ENCODE results near the gene CDKAL1. TPM values are rescaled to one million over a fixed set of nuclear protein-coding genes. Genes with fewer than 3 reads are reported as not detected.

CDKAL1 gene
- total RNA-seq, 1 experiment from 2014 or later, result 20.6 TPM

DNA sequence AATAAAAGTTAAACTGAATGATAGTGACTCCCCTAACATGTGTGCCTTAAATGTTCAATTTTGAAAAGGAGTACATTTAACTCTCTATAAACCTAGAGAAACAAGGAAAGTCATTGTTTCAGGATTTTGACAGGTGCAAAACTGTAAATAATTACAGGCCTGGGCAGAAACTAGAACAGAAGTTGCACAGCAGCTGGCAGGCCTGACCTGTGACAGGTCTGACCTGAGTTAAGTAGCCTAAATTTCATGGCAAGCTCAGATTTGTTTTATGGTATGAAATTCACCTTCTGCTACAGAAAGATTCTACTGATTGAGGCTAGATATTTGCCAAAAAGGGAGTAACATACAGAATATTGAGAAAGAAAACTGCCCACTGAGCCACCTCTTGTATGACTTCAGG lies 166.1 kb downstream of the CDKAL1 start (continued):
- TF ChIP-seq IRF2 (CRISPR knock-in tag; IDR thresholded peaks at IDR 0.05; ENCODE audit: borderline replicate concordance, low read depth) (no peak), SMAD4 (CRISPR knock-in tag; IDR thresholded peaks at IDR 0.05) (no peak), USF1 (CRISPR knock-in tag; IDR thresholded peaks at IDR 0.05) (no peak), ZSCAN18 (CRISPR knock-in tag; IDR thresholded peaks at IDR 0.05) (no peak), ETV6 (CRISPR knock-in tag; IDR thresholded peaks at IDR 0.05) (no peak), SMAD3 (CRISPR knock-in tag; IDR thresholded peaks at IDR 0.05; ENCODE audit: borderline replicate concordance) (no peak)
- TF ChIP-seq, protein P1, sequence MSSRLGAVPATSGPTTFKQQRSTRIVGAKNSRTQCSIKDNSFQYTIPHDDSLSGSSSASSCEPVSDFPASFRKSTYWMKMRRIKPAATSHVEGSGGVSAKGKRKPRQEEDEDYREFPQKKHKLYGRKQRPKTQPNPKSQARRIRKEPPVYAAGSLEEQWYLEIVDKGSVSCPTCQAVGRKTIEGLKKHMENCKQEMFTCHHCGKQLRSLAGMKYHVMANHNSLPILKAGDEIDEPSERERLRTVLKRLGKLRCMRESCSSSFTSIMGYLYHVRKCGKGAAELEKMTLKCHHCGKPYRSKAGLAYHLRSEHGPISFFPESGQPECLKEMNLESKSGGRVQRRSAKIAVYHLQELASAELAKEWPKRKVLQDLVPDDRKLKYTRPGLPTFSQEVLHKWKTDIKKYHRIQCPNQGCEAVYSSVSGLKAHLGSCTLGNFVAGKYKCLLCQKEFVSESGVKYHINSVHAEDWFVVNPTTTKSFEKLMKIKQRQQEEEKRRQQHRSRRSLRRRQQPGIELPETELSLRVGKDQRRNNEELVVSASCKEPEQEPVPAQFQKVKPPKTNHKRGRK (CRISPR knock-in tag; IDR thresholded peaks at IDR 0.05; ENCODE audit: borderline replicate concordance), result no peak
- TF ChIP-seq, protein P2, sequence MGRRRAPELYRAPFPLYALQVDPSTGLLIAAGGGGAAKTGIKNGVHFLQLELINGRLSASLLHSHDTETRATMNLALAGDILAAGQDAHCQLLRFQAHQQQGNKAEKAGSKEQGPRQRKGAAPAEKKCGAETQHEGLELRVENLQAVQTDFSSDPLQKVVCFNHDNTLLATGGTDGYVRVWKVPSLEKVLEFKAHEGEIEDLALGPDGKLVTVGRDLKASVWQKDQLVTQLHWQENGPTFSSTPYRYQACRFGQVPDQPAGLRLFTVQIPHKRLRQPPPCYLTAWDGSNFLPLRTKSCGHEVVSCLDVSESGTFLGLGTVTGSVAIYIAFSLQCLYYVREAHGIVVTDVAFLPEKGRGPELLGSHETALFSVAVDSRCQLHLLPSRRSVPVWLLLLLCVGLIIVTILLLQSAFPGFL (CRISPR knock-in tag; IDR thresholded peaks at IDR 0.05; ENCODE audit: borderline replicate concordance), result no peak
- TF ChIP-seq, protein P3, sequence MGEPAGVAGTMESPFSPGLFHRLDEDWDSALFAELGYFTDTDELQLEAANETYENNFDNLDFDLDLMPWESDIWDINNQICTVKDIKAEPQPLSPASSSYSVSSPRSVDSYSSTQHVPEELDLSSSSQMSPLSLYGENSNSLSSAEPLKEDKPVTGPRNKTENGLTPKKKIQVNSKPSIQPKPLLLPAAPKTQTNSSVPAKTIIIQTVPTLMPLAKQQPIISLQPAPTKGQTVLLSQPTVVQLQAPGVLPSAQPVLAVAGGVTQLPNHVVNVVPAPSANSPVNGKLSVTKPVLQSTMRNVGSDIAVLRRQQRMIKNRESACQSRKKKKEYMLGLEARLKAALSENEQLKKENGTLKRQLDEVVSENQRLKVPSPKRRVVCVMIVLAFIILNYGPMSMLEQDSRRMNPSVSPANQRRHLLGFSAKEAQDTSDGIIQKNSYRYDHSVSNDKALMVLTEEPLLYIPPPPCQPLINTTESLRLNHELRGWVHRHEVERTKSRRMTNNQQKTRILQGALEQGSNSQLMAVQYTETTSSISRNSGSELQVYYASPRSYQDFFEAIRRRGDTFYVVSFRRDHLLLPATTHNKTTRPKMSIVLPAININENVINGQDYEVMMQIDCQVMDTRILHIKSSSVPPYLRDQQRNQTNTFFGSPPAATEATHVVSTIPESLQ (CRISPR knock-in tag; IDR thresholded peaks at IDR 0.05), result no peak

- ATAC-seq (no peak), DNase-seq (ENCODE audit: low spot score) (no peak)
- H3K9me3 Mint-ChIP-seq, result no peaks in the 10 kb centered on the region
- H3K4me3 Mint-ChIP-seq, result no peak overlapping the region
- H3K27ac Mint-ChIP-seq, result peak overlapping the region; percentile 52; the same call in 1 of the 2 replicates
- H3K4me1 Mint-ChIP-seq, result peaks cover 65% of the 10 kb centered on the region
- H3K36me3 Mint-ChIP-seq, result no peaks in the 10 kb centered on the region
- ChIA-PET POLR2A (no interaction called here), CTCF (interaction anchor here (1.3 kb wide), 1 partner anchor 15 kb away, joined by 3 read pairs; no protein-coding TSS in a partner anchor)
- TF ChIP-seq NR1H2 (CRISPR knock-in tag; IDR thresholded peaks at IDR 0.05), result no peak
- TF ChIP-seq, protein P4, sequence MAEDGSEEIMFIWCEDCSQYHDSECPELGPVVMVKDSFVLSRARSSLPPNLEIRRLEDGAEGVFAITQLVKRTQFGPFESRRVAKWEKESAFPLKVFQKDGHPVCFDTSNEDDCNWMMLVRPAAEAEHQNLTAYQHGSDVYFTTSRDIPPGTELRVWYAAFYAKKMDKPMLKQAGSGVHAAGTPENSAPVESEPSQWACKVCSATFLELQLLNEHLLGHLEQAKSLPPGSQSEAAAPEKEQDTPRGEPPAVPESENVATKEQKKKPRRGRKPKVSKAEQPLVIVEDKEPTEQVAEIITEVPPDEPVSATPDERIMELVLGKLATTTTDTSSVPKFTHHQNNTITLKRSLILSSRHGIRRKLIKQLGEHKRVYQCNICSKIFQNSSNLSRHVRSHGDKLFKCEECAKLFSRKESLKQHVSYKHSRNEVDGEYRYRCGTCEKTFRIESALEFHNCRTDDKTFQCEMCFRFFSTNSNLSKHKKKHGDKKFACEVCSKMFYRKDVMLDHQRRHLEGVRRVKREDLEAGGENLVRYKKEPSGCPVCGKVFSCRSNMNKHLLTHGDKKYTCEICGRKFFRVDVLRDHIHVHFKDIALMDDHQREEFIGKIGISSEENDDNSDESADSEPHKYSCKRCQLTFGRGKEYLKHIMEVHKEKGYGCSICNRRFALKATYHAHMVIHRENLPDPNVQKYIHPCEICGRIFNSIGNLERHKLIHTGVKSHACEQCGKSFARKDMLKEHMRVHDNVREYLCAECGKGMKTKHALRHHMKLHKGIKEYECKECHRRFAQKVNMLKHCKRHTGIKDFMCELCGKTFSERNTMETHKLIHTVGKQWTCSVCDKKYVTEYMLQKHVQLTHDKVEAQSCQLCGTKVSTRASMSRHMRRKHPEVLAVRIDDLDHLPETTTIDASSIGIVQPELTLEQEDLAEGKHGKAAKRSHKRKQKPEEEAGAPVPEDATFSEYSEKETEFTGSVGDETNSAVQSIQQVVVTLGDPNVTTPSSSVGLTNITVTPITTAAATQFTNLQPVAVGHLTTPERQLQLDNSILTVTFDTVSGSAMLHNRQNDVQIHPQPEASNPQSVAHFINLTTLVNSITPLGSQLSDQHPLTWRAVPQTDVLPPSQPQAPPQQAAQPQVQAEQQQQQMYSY (CRISPR knock-in tag; IDR thresholded peaks at IDR 0.05), result no peak
- no peak for TF ChIP-seq ZNF396 (CRISPR knock-in tag; IDR thresholded peaks at IDR 0.05; ENCODE audit: borderline replicate concordance)
- TF ChIP-seq SMAD3 (CRISPR knock-in tag; IDR thresholded peaks at IDR 0.05; ENCODE audit: borderline replicate concordance), result no peak
- no peak for TF ChIP-seq FOXP1 (CRISPR knock-in tag; IDR thresholded peaks at IDR 0.05; ENCODE audit: borderline replicate concordance)
- no peak for TF ChIP-seq ZNF219 (CRISPR knock-in tag; IDR thresholded peaks at IDR 0.05; ENCODE audit: borderline replicate concordance)
- TF ChIP-seq, protein P5, sequence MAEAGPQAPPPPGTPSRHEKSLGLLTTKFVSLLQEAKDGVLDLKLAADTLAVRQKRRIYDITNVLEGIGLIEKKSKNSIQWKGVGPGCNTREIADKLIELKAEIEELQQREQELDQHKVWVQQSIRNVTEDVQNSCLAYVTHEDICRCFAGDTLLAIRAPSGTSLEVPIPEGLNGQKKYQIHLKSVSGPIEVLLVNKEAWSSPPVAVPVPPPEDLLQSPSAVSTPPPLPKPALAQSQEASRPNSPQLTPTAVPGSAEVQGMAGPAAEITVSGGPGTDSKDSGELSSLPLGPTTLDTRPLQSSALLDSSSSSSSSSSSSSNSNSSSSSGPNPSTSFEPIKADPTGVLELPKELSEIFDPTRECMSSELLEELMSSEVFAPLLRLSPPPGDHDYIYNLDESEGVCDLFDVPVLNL (CRISPR knock-in tag; IDR thresholded peaks at IDR 0.05; ENCODE audit: borderline replicate concordance, low read depth), result no peak
- TF ChIP-seq TP53 (CRISPR knock-in tag; IDR thresholded peaks at IDR 0.05), result no peak
- TF ChIP-seq, protein P6, sequence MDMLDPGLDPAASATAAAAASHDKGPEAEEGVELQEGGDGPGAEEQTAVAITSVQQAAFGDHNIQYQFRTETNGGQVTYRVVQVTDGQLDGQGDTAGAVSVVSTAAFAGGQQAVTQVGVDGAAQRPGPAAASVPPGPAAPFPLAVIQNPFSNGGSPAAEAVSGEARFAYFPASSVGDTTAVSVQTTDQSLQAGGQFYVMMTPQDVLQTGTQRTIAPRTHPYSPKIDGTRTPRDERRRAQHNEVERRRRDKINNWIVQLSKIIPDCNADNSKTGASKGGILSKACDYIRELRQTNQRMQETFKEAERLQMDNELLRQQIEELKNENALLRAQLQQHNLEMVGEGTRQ (CRISPR knock-in tag; IDR thresholded peaks at IDR 0.05), result no peak
- TF ChIP-seq, protein P7, sequence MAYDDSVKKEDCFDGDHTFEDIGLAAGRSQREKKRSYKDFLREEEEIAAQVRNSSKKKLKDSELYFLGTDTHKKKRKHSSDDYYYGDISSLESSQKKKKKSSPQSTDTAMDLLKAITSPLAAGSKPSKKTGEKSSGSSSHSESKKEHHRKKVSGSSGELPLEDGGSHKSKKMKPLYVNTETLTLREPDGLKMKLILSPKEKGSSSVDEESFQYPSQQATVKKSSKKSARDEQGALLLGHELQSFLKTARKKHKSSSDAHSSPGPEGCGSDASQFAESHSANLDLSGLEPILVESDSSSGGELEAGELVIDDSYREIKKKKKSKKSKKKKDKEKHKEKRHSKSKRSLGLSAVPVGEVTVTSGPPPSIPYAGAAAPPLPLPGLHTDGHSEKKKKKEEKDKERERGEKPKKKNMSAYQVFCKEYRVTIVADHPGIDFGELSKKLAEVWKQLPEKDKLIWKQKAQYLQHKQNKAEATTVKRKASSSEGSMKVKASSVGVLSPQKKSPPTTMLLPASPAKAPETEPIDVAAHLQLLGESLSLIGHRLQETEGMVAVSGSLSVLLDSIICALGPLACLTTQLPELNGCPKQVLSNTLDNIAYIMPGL (CRISPR knock-in tag; IDR thresholded peaks at IDR 0.05), result no peak
- TF ChIP-seq CREB1 (CRISPR knock-in tag; IDR thresholded peaks at IDR 0.05), result no peak
- no peaks in the 10 kb centered on the region for H3K27me3 Mint-ChIP-seq (ENCODE audit: low read depth)
These were observed 168.1 kb downstream of the CDKAL1 start for GRCh38 chr6:20702366-20702765.
